Endothelial cell of umbilical vein (primary cell): ENCODE measurements around the gene TACC3.

Source experiments
- CTCF ChIP-seq, 2 donors: IDR thresholded peaks; 1 replicate in 1 of 2; 2 replicates in 1 of 2; pipeline ENCODE4 v1.5.1; 2011; ENCODE audit warnings: low read length in 2 of 2, mild to moderate bottlenecking in 2 of 2, moderate library complexity in 2 of 2, control low read depth in 1 of 2, inconsistent platforms in 1 of 2, low read depth in 1 of 2; ENCODE audit not compliant: insufficient read depth in 1 of 2; ENCODE audit errors: extremely low read depth in 1 of 2
- EZH2 ChIP-seq: IDR thresholded peaks from 2 replicates; pipeline ENCODE4 v1.6.1; 2012; ENCODE audit warnings: borderline replicate concordance, low read depth, mild to moderate bottlenecking, moderate library complexity, low read length, inconsistent platforms; ENCODE audit not compliant: severe bottlenecking

DNA sequence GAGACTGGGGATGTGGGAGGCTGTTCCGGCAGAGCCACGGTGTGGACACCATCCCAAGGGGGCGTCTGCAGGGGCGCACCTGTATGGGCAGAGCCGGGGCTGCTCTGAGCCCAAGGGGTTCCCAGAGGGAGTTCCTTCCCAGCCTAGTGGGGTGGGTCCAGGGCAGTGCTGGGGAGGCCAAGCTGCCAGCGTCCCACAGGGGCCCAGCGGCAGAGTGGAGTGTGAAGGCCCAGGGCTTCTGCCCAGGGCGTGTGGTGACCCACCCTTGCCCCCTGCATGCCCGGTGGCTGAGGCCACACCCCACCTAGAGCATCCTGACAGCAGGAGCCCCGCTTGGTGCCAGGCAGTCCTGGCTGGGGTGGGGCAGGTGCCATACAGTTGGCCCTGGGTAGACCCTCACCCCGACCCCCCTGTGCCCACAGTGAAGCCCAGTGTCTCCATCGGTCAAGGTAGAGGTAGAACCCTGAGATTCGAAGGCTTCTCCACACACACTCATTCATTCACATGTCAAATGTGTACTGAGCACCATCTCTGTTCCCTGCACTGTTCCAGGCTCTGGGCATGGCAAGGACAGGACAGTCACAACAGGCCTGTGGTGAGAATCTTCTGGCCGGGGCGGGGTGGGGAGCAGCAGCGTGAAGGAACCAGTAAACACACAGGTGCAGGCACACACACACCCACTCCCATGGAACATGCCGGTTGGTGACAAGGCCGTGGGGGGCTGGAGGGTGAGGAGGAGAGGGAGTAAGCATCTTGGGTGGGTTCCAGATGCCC lies 29.2 kb downstream of the TACC3 start:
- TF ChIP-seq CTCF (IDR thresholded peaks at IDR 0.05; ENCODE audit: extremely low read depth in 1 of 2, insufficient read depth in 1 of 2, low read depth in 1 of 2, low read length in 2 of 2) (no peak), EZH2 (no peak)
